AG04449 (cell line): ENCODE measurements around the gene GNG12.

Experiments used
- CTCF ChIA-PET: fragments of 350-600 bp; formaldehyde crosslinking; extraction: SDS; loops from one replicate; lab custom pipeline; 2021; ENCODE audit warnings: antibody characterized with exemption; lab: Yijun Ruan, JAX
- POLR2A ChIA-PET: fragments of 400-600, 350-600 bp; formaldehyde crosslinking; extraction: SDS; loops from one replicate; lab custom pipeline; 2020; ENCODE audit warnings: antibody characterized with exemption, inconsistent platforms; lab: Yijun Ruan, JAX
- DNase-seq: peaks from one replicate; pipeline ENCODE4 v3.0.0-alpha.2; 2010; ENCODE audit warnings: low read depth, low spot score
- H3K4me3 ChIP-seq: 2 replicates; pipeline ENCODE4 v1.5.1; 2011; ENCODE audit warnings: low read depth, mild to moderate bottlenecking, control low read depth, low read length
- TF ChIP-seq, protein P1 (sequence below): IDR thresholded peaks from one replicate; pipeline ENCODE4 v1.5.1; 2011; ENCODE audit warnings: mild to moderate bottlenecking, moderate library complexity, low read length, control low read depth, inconsistent platforms; ENCODE audit not compliant: insufficient read depth; ENCODE audit errors: missing control alignments

GNG12 gene

DNA sequence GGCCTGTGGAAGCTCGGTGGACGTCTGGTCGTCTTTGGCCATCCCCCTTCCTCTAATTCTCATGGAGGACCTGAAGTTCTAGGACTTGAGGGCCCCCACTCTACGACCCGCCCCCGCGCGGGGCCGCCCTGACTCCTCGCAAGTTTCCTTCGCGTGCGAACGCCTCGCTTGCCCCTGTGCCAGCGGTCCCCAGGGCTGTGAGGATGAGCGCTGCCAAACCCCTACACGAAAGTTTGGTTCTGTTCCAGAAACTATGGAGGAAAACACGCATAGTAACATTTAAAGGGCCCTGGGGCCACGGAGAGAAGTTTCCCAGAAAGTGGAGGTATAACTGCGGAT, 304 bp upstream of the GNG12 start:
- ChIA-PET CTCF (interaction anchor here (0.6 to 5.7 kb wide), 4 partner anchors 17 to 298 kb away, joined by 3 to 42 read pairs (median 6); no protein-coding TSS in a partner anchor), POLR2A (interaction anchor here (2.5 kb wide), 1 partner anchor 63 kb away, joined by 6 read pairs; no protein-coding TSS in a partner anchor)
- TF ChIP-seq, protein P1, sequence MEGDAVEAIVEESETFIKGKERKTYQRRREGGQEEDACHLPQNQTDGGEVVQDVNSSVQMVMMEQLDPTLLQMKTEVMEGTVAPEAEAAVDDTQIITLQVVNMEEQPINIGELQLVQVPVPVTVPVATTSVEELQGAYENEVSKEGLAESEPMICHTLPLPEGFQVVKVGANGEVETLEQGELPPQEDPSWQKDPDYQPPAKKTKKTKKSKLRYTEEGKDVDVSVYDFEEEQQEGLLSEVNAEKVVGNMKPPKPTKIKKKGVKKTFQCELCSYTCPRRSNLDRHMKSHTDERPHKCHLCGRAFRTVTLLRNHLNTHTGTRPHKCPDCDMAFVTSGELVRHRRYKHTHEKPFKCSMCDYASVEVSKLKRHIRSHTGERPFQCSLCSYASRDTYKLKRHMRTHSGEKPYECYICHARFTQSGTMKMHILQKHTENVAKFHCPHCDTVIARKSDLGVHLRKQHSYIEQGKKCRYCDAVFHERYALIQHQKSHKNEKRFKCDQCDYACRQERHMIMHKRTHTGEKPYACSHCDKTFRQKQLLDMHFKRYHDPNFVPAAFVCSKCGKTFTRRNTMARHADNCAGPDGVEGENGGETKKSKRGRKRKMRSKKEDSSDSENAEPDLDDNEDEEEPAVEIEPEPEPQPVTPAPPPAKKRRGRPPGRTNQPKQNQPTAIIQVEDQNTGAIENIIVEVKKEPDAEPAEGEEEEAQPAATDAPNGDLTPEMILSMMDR, result no peak
- DNase-seq, result no peak
- peak overlapping the region; percentile 80 for H3K4me3 ChIP-seq

DNA sequence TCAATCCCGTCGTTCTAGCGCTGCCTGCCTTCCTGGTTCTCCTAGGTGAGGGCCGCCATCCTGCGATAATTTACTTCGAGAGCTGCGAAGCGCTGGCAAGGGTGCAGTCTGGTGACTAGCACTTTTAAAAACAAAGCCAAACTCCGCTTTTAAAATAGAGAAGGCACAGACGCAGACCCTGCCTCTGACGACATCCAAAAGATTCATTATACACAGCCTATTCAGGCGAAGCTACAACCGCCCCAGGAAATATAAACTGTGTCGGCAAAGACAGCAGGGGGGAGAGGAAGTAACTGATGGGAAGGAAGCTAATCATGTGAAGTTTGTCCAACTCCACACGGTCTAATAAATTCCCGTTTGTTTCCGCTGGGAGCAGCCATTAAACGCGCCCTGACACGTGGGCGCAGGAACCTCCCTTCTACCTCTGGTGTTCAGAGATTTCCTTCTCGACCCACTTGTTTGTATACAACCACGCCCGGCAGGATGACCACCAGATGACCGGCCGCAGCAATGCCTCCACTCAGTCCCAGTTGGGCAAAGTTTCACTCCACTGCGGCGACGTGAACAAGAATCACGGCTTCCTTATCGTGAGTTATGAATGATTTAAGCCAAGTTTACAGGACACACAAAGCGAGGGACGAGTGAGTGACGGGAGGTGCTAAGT, 1.3 kb downstream of the GNG12 start:
- TF ChIP-seq, protein P1, result no peak
- ChIA-PET POLR2A (interaction anchor here (0.6 to 2.5 kb wide), 6 partner anchors 39 to 299 kb away, joined by 3 to 6 read pairs (median 4); partner anchors contain the start of gene GADD45A), CTCF (interaction anchor here (1.0 to 5.6 kb wide), 11 partner anchors 10 to 297 kb away, joined by 3 to 30 read pairs (median 6); no protein-coding TSS in a partner anchor)
- peak overlapping the region; percentile 80 for H3K4me3 ChIP-seq
- no peak for DNase-seq

DNA sequence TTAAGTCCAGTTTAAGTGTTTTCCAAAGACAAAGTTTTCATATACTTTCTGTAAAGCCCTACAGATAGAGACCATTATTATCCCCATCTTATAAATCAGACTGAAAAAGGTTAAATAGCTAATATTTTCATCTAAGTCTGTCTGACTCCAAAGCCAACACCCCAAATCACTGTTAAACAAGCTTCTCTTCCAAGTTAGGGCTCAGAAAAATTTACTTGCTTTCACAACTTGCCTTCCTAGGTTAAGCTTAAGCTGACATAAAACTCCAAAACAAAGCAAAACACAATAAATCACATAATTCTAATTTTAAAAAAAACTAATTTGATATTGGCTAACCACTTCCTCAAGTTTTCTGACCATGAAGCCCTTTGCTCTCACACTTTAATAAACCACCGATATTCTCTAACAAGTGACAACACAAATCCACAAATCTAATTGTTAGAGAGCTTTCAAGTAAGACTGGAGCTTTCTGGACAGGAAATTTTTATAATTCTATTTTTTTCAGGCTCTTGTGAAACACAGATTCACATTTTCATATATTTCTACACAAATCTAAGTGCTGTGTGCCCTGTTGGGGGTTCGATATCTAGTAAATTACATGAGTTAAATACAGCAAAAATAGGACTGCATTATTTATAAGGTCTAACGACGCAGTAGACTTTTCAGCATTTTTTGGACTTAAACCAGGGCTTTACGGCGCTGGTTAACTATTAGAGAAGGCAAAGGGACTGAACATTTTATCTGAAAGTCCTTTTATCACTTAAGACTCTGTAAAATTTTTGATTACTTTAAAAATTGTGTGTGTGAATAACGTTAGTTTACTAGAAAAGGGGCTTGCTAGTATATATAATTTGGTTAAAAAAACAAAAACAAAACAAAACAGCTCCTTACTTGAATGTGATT, 2.1 kb downstream of the GNG12 start:
- DNase-seq, result no peak
- ChIA-PET CTCF (interaction anchor here (0.9 to 5.6 kb wide), 12 partner anchors 9 to 296 kb away, joined by 3 to 30 read pairs (median 5); no protein-coding TSS in a partner anchor), POLR2A (interaction anchor here (0.6 to 2.5 kb wide), 3 partner anchors 60 to 300 kb away, joined by 3 to 6 read pairs (median 4); no protein-coding TSS in a partner anchor)
- TF ChIP-seq, protein P1, result no peak
- H3K4me3 ChIP-seq, result peak overlapping the region; percentile 80

DNA sequence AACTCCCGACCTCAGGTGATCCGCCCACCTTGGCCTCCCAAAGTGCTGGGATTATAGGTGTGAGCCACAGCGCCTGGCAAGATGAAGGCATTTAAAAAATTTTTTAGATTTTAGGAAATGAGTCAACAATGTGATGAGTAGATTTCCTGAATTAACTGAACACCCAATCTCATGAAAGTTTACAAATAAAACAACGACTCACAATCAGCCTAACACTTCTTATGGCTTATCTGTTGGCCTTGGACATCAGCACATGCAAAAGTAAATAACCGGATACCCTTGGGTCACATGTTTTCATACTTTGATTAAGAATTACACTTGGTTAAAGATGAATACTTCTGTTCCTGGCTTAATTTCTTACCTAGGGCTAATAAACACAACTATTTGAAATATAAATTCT, 3.0 kb downstream of the GNG12 start:
- no peak for DNase-seq
- POLR2A ChIA-PET, result no interaction called here
- CTCF ChIA-PET, result interaction anchor here (0.9 to 5.6 kb wide), 8 partner anchors 12 to 295 kb away, joined by 3 to 30 read pairs (median 12); no protein-coding TSS in a partner anchor
- no peak overlapping the region for H3K4me3 ChIP-seq
- TF ChIP-seq, protein P1, result no peak

DNA sequence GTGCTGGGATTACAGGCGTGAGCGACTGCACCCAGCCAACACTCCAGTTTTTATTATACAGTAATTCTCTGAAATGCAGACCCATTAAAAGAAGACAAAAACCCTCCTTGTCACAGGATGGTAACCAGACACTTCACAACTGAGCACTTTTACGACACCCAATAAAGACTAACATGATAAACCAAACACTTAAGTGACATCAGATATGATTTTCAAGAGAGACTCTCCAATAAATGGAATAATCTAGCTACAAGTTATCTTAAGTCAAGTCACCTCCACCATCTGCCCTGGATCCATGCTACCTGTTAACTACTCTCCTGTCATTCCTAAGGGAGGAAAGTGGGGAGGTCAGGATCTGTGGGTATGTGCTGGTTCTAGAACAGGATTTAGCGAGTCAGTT, 5.6 kb downstream of the GNG12 start:
- TF ChIP-seq, protein P1, result no peak
- no peak for DNase-seq
- ChIA-PET POLR2A (no interaction called here), CTCF (interaction anchor here (1.1 to 5.6 kb wide), 3 partner anchors 45 to 67 kb away, joined by 3 to 26 read pairs (median 24); no protein-coding TSS in a partner anchor)
- no peak overlapping the region for H3K4me3 ChIP-seq
